SK-N-SH (cell line): ENCODE measurements around the gene RNU6-9. TPM values are rescaled to one million over a fixed set of nuclear protein-coding genes. Genes with fewer than 3 reads are reported as not detected.

Experiments
- CTCF ChIA-PET: fragments of 300-600, 350-600 bp; formaldehyde crosslinking; extraction: SDS; loops from one replicate; lab custom pipeline; 2021; lab: Yijun Ruan, JAX
- POLR2A ChIA-PET: fragments of 350-600 bp; sonication (Branson Sonifier 250); formaldehyde crosslinking; extraction: SDS; loops from one replicate; lab custom pipeline; 2020; ENCODE audit warnings: antibody characterized with exemption, inconsistent platforms; lab: Yijun Ruan, JAX
- DNase-seq: peaks from one replicate; pipeline ENCODE4 v3.0.0; 2012
- H2AFZ ChIP-seq: fragments of 200-600 bp; sonication (generic); 2 replicates; pipeline ENCODE4 v1.8.1; 2016; ENCODE audit warnings: antibody characterized with exemption, mild to moderate bottlenecking, low read depth
- H3F3A ChIP-seq: fragments of 200-600 bp; sonication (generic); replicated peaks from 2 replicates; pipeline ENCODE3; 2016; ENCODE audit warnings: antibody characterized with exemption, mild to moderate bottlenecking; ENCODE audit not compliant: insufficient read depth
- H3K27ac ChIP-seq, 2 experiments: fragments of 200-500 bp in 1 of 2; fragments of 200-600 bp in 1 of 2; sonication (Bioruptor generic) in 1 of 2; sonication (generic), shearing (Covaris generic) in 1 of 2; 2 replicates each; pipeline versions ENCODE4 v1.5.1 to v1.6.1; 2014 to 2016; ENCODE audit warnings: low read depth in 2 of 2, inconsistent platforms in 1 of 2, low read length in 1 of 2, mild to moderate bottlenecking in 1 of 2, mixed read lengths in 1 of 2
- H3K27me3 ChIP-seq: fragments of 200-600 bp; sonication (generic), shearing (Covaris generic); 2 replicates; pipeline ENCODE4 v1.6.1; 2016; ENCODE audit warnings: mixed run types; ENCODE audit not compliant: insufficient read depth
- H3K36me3 ChIP-seq, 2 experiments: fragments of 200-500 bp in 1 of 2; fragments of 200-600 bp in 1 of 2; sonication (Bioruptor generic) in 1 of 2; sonication (generic) in 1 of 2; replicated peaks in 1 of 2; 2 replicates each; pipeline versions ENCODE3 to v1.5.1; 2014 to 2016; ENCODE audit warnings: low read length in 1 of 2, mild to moderate bottlenecking in 1 of 2; ENCODE audit not compliant: insufficient read depth in 2 of 2, control insufficient read depth in 1 of 2
- H3K4me1 ChIP-seq, 2 experiments: fragments of 200-500 bp in 1 of 2; fragments of 200-600 bp in 1 of 2; sonication (Bioruptor generic) in 1 of 2; sonication (generic), shearing (Covaris generic) in 1 of 2; 2 replicates each; pipeline versions ENCODE4 v1.5.1 to v1.6.1; 2014 to 2016; ENCODE audit warnings: low read depth in 1 of 2, low read length in 1 of 2, mixed run types in 1 of 2; ENCODE audit not compliant: insufficient read depth in 2 of 2, control insufficient read depth in 1 of 2
- H3K4me2 ChIP-seq: fragments of 200-600 bp; sonication (generic), shearing (Covaris generic); 2 replicates; pipeline ENCODE4 v1.6.1; 2017; ENCODE audit warnings: mixed run types
- H3K4me3 ChIP-seq, 2 experiments: fragments of 200-500 bp in 1 of 2; fragments of 200-600 bp in 1 of 2; sonication (Bioruptor generic) in 1 of 2; sonication (generic), shearing (Covaris generic) in 1 of 2; 2 replicates each; pipeline versions ENCODE4 v1.5.1 to v1.8.1; 2014 to 2016; ENCODE audit warnings: low read depth in 2 of 2, inconsistent platforms in 1 of 2, low read length in 1 of 2, mild to moderate bottlenecking in 1 of 2, mixed read lengths in 1 of 2, moderate library complexity in 1 of 2
- H3K79me2 ChIP-seq: fragments of 200-600 bp; sonication (generic); 2 replicates; pipeline ENCODE4 v1.8.1; 2017; ENCODE audit warnings: mild to moderate bottlenecking; ENCODE audit not compliant: insufficient read depth
- H3K9ac ChIP-seq: fragments of 200-600 bp; sonication (generic); 2 replicates; pipeline ENCODE4 v1.6.1; 2017; ENCODE audit warnings: mixed run types
- H3K9me2 ChIP-seq: fragments of 200-600 bp; sonication (generic); 2 replicates; pipeline ENCODE4 v1.6.1; 2017; ENCODE audit warnings: mixed run types
- H3K9me3 ChIP-seq: fragments of 200-600 bp; sonication (generic); 2 replicates; pipeline ENCODE4 v1.6.1; 2017; ENCODE audit warnings: mixed run types, mild to moderate bottlenecking, moderate library complexity
- H4K20me1 ChIP-seq: fragments of 200-600 bp; sonication (generic); 2 replicates; pipeline ENCODE4 v1.6.1; 2017; ENCODE audit warnings: mild to moderate bottlenecking, mixed run types; ENCODE audit not compliant: insufficient read depth
- CTCF ChIP-seq: fragments of 200-600 bp; sonication (generic); IDR thresholded peaks from 2 replicates; pipeline ENCODE4 v1.6.1; 2017; ENCODE audit warnings: antibody characterized with exemption, mild to moderate bottlenecking, moderate library complexity
- FOXM1 ChIP-seq: IDR thresholded peaks from 2 replicates; pipeline ENCODE4 v1.4.0; 2012; ENCODE audit warnings: low read depth, mild to moderate bottlenecking
- IRF3 ChIP-seq: fragments of 150-350 bp; IDR thresholded peaks from 2 replicates; pipeline ENCODE4 v1.6.1; 2016; ENCODE audit warnings: mild to moderate bottlenecking, low read depth, low read length
- MAX ChIP-seq: IDR thresholded peaks from 2 replicates; pipeline ENCODE4 v1.4.0; 2012; ENCODE audit warnings: low read depth
- POLR2AphosphoS5 ChIP-seq: IDR thresholded peaks from 2 replicates; pipeline ENCODE4 v1.6.1; 2012; ENCODE audit warnings: low read depth, low read length
- RCOR1 ChIP-seq: fragments of 150-350 bp; IDR thresholded peaks from 2 replicates; pipeline ENCODE4 v1.6.1; 2017; ENCODE audit warnings: antibody characterized with exemption, low read length
- REST ChIP-seq: IDR thresholded peaks from 2 replicates; pipeline ENCODE4 v1.6.1; 2012; ENCODE audit warnings: mild to moderate bottlenecking, low read depth, low read length, moderate library complexity
- RFX5 ChIP-seq: IDR thresholded peaks from 2 replicates; pipeline ENCODE4 v1.6.1; 2012; ENCODE audit warnings: mild to moderate bottlenecking, improper control_type of control experiment, low read length
- SMC3 ChIP-seq: IDR thresholded peaks from 2 replicates; pipeline ENCODE4 v1.6.1; 2012; ENCODE audit warnings: low read depth, low read length, improper control_type of control experiment
- TCF12 ChIP-seq: IDR thresholded peaks from 2 replicates; pipeline ENCODE4 v1.4.0; 2012
- WGBS: methylation state at CpG from one replicate; pipeline ENCODE4 v1.1.6; 2017; ENCODE audit warnings: low lambda C conversion rate; 5-methylcytosine and 5-hydroxymethylcytosine counted together
- polyA plus RNA-seq, 3 experiments: library from polyadenylated mRNA; depleted of rRNA; stranded (reverse); fragments of >200 nt; gene quantifications; 2 replicates each; pipeline ENCODE4 v1.2.3, GENCODE V29; 2012

Gene RNU6-9
- polyA plus RNA-seq, 1 of the 3 experiments (the other 2 are of a cell fraction): not detected

- no peak overlapping the region for H3K4me2 ChIP-seq
- H3K9me3 ChIP-seq: no peaks in the 10 kb centered on the region
- peaks cover 10 to 53% of the 10 kb centered on the region in 2 experiments for H3K36me3 ChIP-seq
- no peak for DNase-seq
- H3K4me3 ChIP-seq: no peak overlapping the region
- CTCF ChIA-PET: no interaction called here
- H3K9ac ChIP-seq: no peak overlapping the region
- H3K9me2 ChIP-seq: no peaks in the 10 kb centered on the region
- POLR2A ChIA-PET: no interaction called here
- no peak overlapping the region for H2AFZ ChIP-seq
- peaks cover 6% of the 10 kb centered on the region for H3F3A ChIP-seq
- peaks cover 0 to 15% of the 10 kb centered on the region in 2 experiments; a peak in 1 of 4 replicates for H3K4me1 ChIP-seq
- TF ChIP-seq RFX5 (no peak), REST (no peak), RCOR1 (no peak), POLR2AphosphoS5 (no peak), TCF12 (no peak), FOXM1 (no peak), MAX (no peak), SMC3 (no peak), IRF3 (no peak), CTCF (no peak)
- no peak overlapping the region for H3K27ac ChIP-seq
- H4K20me1 ChIP-seq: no peaks in the 10 kb centered on the region
- WGBS: 95% methylated on average over 14 of the region's 30 CpGs
- H3K27me3 ChIP-seq: no peaks in the 10 kb centered on the region
- H3K79me2 ChIP-seq: no peaks in the 10 kb centered on the region
Measured at GRCh38 chr19:882871-883497, 10.3 kb upstream of the RNU6-9 start.
